ENCODE data around the gene ELP4. TPM values are rescaled to one million over a fixed set of nuclear protein-coding genes. Genes with fewer than 3 reads are reported as not detected.

ELP4 gene
- total RNA-seq, 1 donor from 2014 or later, result 147 TPM

- H3F3A ChIP-seq (ENCODE audit: low read depth), result peaks cover 3% of the 10 kb centered on the region
- no peak overlapping the region for H3K27ac ChIP-seq
- no peak overlapping the region for H2AFZ ChIP-seq (replicated peaks)
- H3K4me3 ChIP-seq, result no peak overlapping the region
- Mint-ChIP-seq H3K9me3 (peaks cover 15% of the 10 kb centered on the region), H3K27me3 (ENCODE audit: insufficient read depth, low read depth) (no peaks in the 10 kb centered on the region), H3K4me1 (peaks cover 10% of the 10 kb centered on the region), H3K27ac (no peak overlapping the region), H3K4me3 (no peak overlapping the region), H3K36me3 (peaks cover 34% of the 10 kb centered on the region)
- H3K27me3 ChIP-seq, result no peaks in the 10 kb centered on the region
- no peak overlapping the region for H3K9ac ChIP-seq
- no peak overlapping the region for H3K4me2 ChIP-seq
- TF ChIP-seq, protein P1, sequence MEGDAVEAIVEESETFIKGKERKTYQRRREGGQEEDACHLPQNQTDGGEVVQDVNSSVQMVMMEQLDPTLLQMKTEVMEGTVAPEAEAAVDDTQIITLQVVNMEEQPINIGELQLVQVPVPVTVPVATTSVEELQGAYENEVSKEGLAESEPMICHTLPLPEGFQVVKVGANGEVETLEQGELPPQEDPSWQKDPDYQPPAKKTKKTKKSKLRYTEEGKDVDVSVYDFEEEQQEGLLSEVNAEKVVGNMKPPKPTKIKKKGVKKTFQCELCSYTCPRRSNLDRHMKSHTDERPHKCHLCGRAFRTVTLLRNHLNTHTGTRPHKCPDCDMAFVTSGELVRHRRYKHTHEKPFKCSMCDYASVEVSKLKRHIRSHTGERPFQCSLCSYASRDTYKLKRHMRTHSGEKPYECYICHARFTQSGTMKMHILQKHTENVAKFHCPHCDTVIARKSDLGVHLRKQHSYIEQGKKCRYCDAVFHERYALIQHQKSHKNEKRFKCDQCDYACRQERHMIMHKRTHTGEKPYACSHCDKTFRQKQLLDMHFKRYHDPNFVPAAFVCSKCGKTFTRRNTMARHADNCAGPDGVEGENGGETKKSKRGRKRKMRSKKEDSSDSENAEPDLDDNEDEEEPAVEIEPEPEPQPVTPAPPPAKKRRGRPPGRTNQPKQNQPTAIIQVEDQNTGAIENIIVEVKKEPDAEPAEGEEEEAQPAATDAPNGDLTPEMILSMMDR (IDR thresholded peaks at IDR 0.05), result no peak
- TF ChIP-seq EZH2 (IDR thresholded peaks at IDR 0.05) (no peak), EZH2phosphoT487 (IDR thresholded peaks at IDR 0.05) (no peak)
- no peak for DNase-seq (ENCODE audit: low spot score)
- no peaks in the 10 kb centered on the region for H4K20me1 ChIP-seq (ENCODE audit: low read depth)
- peaks cover 13% of the 10 kb centered on the region for H3K79me2 ChIP-seq (ENCODE audit: low read depth)
- H3K4me1 ChIP-seq, result peaks cover 32% of the 10 kb centered on the region
- peaks cover 3% of the 10 kb centered on the region for H3K36me3 ChIP-seq
- no peaks in the 10 kb centered on the region for H3K9me3 ChIP-seq (ENCODE audit: low read depth)
These were observed 101.0 kb downstream of the ELP4 start for GRCh38 chr11:31610544-31610943.

- no peak for DNase-seq (ENCODE audit: low spot score)
- Histone ChIP-seq H2AFZ (replicated peaks) (no peak overlapping the region), H3K4me1 (peaks cover 9% of the 10 kb centered on the region), H3K36me3 (no peaks in the 10 kb centered on the region), H3F3A (ENCODE audit: low read depth) (peaks cover 6% of the 10 kb centered on the region), H3K27me3 (no peaks in the 10 kb centered on the region), H4K20me1 (ENCODE audit: low read depth) (no peaks in the 10 kb centered on the region), H3K4me3 (no peak overlapping the region), H3K79me2 (ENCODE audit: low read depth) (peaks cover 3% of the 10 kb centered on the region), H3K4me2 (no peak overlapping the region), H3K27ac (no peak overlapping the region), H3K9ac (no peak overlapping the region), H3K9me3 (ENCODE audit: low read depth) (no peaks in the 10 kb centered on the region)
- Mint-ChIP-seq H3K4me3 (no peak overlapping the region), H3K27ac (no peak overlapping the region), H3K4me1 (no peaks in the 10 kb centered on the region), H3K36me3 (peaks cover 43% of the 10 kb centered on the region), H3K9me3 (peaks cover 18% of the 10 kb centered on the region), H3K27me3 (ENCODE audit: insufficient read depth, low read depth) (no peaks in the 10 kb centered on the region)
- TF ChIP-seq, protein P1 (IDR thresholded peaks at IDR 0.05), result no peak
- TF ChIP-seq EZH2 (IDR thresholded peaks at IDR 0.05), result no peak
- no peak for TF ChIP-seq EZH2phosphoT487 (IDR thresholded peaks at IDR 0.05)
These were observed 107.7 kb downstream of the ELP4 start for GRCh38 chr11:31617246-31617645.

DNA sequence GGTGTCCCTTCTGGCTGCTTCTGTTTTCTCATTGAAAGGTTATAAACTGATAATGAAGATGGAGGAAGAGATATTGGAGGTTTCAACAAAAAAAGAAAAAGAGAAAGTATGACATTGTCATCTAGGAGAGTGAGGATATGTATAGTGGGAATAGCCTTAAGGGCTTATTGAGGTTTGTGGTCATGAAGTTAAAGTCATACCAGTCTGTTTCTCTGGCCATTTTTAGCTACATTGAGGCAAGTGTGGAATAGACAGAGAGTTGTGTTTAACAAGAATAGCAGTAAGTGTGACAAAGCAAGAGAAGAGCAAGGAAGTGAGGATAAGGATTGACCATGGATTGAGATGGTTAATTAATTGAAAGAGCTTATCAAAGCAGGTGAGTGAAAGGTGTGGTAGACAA lies 110.4 kb downstream of the ELP4 start:
- H3F3A ChIP-seq (ENCODE audit: low read depth), result peaks cover 15% of the 10 kb centered on the region
- TF ChIP-seq, protein P1 (IDR thresholded peaks at IDR 0.05), result no peak
- no peak for TF ChIP-seq EZH2 (IDR thresholded peaks at IDR 0.05)
- no peak for TF ChIP-seq EZH2phosphoT487 (IDR thresholded peaks at IDR 0.05)
- H2AFZ ChIP-seq (replicated peaks), result no peak overlapping the region
- H3K9ac ChIP-seq, result no peak overlapping the region
- peaks cover 14% of the 10 kb centered on the region for H3K9me3 Mint-ChIP-seq
- H3K27ac Mint-ChIP-seq, result no peak overlapping the region
- H3K4me1 Mint-ChIP-seq, result no peaks in the 10 kb centered on the region
- H3K9me3 ChIP-seq (ENCODE audit: low read depth), result no peaks in the 10 kb centered on the region
- H3K4me3 Mint-ChIP-seq, result no peak overlapping the region
- no peak overlapping the region for H3K27ac ChIP-seq
- H3K4me3 ChIP-seq, result no peak overlapping the region
- no peaks in the 10 kb centered on the region for H3K36me3 ChIP-seq
- no peaks in the 10 kb centered on the region for H3K27me3 Mint-ChIP-seq (ENCODE audit: insufficient read depth, low read depth)
- H3K27me3 ChIP-seq, result no peaks in the 10 kb centered on the region
- no peaks in the 10 kb centered on the region for H3K4me1 ChIP-seq
- no peak for DNase-seq (ENCODE audit: low spot score)
- H3K79me2 ChIP-seq (ENCODE audit: low read depth), result peaks cover 3% of the 10 kb centered on the region
- peaks cover 37% of the 10 kb centered on the region for H3K36me3 Mint-ChIP-seq
- no peaks in the 10 kb centered on the region for H4K20me1 ChIP-seq (ENCODE audit: low read depth)
- H3K4me2 ChIP-seq, result no peak overlapping the region

Measured in neural progenitor cell (in vitro differentiated cells).